ENCODE results near the gene VCAN.

Gene VCAN

DNA sequence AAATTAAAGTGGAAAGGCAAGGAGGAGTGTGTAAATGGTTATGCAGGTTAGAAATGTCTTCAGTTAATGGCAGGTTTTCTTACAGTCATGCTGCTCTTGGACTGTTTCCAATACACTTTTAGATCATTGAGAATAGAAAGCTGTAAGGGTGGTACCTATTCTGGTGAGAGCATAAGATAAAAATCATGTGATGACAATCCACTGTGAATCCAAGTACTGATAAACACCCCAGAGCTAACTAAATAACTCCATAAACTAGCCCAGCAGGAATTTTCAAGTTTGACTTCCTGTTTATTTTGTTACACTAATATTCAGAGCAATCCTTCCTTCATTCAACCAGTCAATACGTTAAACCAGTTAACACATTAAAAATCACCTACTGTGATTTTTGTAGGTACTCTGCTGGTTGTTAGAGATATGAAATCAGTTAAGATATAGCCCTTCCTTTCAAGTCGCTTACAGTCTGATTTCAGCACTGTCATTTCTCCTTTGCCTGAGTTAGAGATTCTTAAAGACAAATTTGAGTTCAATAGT lies 22.6 kb downstream of the VCAN start:
- no peak for DNase-seq (ENCODE audit: low read depth in 2 of 2, low spot score in 1 of 2)

DNA sequence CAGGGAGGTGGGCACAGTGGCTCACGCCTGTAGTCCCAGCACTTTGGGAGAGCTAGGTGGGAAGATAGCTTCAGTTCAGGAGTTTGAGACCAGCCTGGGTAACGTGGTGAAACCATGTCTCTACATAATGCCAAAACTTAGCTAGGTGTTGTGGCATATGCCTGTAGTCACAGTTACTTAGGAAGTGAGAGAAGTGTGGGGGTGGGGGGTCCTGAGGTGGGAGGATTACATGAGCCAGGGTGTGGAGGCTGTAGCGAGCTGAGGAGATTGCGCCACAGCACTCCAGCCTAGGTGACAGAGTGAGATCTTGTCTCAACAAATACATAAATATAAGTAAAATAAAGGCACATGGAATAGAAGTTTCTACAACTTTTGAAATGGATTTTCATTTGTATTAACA lies 23.1 kb downstream of the VCAN start:
- DNase-seq (ENCODE audit: low read depth in 2 of 2, low spot score in 1 of 2), result no peak

DNA sequence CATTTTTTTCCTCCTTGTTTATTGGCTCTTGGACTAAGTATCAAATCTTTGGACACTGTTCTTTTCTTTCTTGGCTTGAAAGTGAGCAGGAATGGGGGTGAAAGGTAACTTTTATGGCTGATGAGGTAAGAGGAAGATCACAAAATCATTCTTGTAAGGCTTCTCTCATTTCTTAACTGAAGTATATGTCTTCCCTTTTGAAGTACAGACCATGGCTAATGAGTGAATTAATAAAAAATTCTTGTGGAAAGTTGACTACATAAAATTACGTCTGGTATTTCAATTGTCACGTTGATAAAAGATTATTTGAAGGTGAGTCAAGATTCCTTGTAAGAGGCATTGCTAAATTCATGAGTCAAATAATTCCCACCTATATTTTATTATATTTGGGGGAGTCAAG lies 25.1 kb downstream of the VCAN start:
- no peak for DNase-seq (ENCODE audit: low read depth in 2 of 2, low spot score in 1 of 2)

DNA sequence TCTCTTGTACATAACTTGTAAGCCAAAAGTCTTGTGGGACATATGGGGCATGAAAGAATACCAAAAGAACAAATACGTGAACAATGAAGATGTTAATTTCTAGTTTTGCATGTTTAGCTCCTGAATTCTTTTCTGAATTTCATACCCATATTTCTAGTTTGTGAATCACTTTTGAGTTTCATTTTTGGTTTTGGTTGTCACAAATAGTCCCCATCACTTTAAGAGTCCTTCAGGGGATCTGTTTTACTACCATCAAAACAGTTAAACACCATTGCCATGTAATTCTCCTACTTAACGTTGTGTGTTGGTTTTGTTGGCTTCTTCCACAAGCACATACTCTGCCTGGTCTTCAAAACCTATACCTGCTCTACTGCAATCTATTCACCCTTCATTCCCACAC lies 27.0 kb downstream of the VCAN start:
- DNase-seq (ENCODE audit: low read depth in 2 of 2, low spot score in 1 of 2), result no peak

DNA sequence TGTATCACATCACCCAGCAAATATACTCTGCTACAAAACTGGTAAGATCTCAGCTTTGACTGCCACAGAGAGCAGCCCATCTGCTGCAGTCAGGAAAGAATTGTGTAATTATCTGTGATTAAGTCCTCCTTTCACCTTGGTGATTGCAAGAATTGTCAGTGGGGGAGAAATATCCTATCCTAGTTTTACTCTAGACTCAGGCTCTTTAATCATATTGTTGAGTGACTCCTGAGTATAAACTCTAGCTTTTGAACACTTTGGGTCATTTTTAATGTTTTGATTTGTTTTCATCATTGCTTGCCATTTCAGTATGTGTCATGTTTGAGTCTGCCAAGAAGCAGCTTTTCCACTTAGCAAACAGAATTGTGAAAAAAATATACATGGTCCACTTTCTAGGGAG lies 32.1 kb downstream of the VCAN start:
- no peak for DNase-seq (ENCODE audit: low read depth in 2 of 2, low spot score in 1 of 2)

DNA sequence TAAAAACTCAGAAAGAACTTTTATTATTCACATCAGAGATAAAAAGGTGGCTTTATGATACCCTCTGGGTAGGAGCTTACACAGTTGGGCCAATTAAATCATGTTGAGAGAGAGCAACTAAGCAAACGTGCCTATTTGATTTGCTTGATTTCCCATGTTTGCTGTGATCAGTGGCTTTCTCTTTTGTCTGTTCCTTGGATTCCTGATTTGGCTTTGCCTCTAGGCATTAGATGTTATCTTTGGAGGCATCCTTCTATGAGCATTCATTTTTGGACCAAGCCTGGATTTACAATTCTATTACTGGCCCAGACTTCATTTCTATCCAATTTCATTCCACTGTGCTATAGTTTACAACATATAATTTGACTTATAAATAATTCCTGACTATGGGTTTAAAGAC lies 35.9 kb downstream of the VCAN start:
- DNase-seq (ENCODE audit: low read depth in 2 of 2, low spot score in 1 of 2), result no peak

DNA sequence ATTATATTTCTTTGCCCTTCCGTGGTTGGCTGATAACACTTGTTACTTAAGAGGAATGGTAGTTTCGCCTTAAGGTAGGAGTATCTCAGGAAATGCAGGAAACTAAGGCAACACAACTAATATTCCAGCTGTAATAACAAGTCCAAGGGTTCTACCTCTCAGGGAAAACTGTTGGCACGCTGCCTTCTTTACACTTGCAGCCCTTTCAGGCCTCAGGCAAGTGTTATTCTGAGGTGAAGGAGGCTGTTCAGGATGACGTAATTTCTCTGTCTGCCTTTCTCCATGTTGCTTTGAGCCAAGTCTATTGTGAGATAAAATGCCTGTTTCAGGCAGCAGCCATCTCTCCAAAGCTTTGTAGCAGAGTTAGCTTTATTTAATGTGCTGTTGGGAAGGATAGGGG lies 38.0 kb downstream of the VCAN start:
- DNase-seq (ENCODE audit: low read depth in 2 of 2, low spot score in 1 of 2), result no peak

DNA sequence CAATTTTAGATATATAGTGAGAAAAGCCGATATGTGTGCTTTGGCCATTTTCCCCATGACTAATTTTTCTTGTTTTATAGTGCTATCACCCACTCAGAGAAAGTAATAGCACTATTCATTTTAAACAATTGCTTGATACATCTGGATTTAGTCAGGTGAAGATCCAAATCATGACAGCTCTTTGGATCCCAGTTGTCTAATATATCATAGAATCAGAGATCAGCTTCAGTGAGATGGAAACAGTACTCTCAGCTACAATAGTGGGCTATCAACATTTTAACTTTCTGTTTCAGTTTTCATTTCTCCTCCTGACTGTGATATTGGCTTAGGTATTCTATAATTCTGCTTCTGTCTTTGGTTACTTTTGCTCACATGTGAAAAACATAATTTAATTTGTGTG lies 38.7 kb downstream of the VCAN start:
- DNase-seq (ENCODE audit: low read depth in 2 of 2, low spot score in 1 of 2), result no peak

DNA sequence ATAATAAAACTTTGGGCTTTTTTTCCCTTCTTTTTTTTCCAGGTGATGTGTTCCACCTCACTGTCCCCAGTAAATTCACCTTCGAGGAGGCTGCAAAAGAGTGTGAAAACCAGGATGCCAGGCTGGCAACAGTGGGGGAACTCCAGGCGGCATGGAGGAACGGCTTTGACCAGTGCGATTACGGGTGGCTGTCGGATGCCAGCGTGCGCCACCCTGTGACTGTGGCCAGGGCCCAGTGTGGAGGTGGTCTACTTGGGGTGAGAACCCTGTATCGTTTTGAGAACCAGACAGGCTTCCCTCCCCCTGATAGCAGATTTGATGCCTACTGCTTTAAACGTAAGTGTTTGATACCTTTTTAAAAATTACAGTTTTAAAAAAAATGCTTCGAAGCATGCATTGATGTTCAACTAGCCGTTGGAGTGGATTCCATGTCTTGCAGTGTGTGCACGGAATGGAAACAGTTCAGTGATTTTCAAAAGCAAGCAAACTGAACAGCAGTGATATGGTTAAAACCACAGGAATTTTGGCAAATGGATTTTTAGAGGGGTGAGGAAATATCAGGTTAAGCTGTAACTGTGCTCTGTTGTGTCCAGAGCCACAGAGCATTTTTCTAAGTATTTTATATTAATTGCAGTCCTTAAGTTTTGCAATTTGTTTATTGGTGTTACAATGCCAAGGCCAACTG lies 40.7 kb downstream of the VCAN start:
- DNase-seq (ENCODE audit: low read depth in 2 of 2, low spot score in 1 of 2), result no peak

DNA sequence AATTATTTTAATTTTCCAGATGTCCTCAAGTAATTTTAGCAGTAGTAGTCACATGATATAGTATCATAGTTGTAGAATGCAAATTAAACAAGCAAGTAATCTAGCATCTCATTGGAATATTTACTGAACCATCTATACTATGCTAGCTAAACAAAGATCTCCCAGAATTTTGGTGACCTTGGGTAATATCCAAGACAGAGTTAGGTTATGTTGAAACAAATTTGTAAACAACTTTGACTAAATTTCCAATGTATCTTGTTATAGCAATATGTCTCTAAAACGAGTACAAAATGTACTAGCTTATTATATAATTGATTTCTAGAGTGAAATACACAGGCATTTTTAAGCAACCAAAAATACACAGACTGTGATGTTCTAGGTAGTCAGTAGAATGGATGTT lies 41.5 kb downstream of the VCAN start:
- no peak for DNase-seq (ENCODE audit: low read depth in 2 of 2, low spot score in 1 of 2)

DNA sequence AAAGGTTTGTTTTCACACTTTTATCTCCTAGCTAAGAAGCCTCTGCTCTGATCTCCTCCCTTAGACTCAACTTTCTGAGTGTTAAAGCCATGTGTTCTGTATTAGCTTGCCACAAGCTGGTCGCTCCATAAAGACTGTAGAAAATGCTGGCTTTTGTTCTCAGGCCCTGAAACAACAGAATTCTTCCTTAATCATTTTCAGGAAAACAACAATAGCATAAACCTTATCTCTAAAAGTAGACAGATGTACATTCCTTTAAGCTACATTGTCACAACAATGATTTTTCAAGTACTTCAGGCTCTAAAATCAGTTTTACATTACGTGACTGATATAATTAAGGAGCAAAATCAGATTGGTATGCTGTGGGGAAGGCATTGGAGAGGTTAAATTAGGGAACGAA lies 41.9 kb downstream of the VCAN start:
- DNase-seq (ENCODE audit: low read depth in 2 of 2, low spot score in 1 of 2), result no peak

DNA sequence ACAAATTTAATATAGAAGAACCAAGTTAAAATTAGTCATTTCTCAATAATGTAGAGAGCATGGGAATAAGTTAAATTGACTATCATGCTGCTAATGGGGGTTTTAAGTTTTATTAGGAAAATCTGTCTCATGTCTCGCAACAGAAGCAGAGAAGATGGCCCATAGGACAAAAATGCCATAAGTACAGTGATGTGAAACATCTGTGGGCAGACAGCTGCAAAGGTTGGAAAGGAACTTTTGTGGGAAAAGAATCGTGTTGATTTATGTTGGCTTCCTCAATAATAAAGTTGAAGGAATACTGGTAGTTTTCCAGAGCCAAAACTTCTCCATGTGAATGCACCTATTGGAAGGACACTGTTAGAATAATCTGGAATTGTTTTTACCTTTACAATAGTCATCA lies 44.8 kb downstream of the VCAN start:
- DNase-seq (ENCODE audit: low read depth in 2 of 2, low spot score in 1 of 2), result no peak

DNA sequence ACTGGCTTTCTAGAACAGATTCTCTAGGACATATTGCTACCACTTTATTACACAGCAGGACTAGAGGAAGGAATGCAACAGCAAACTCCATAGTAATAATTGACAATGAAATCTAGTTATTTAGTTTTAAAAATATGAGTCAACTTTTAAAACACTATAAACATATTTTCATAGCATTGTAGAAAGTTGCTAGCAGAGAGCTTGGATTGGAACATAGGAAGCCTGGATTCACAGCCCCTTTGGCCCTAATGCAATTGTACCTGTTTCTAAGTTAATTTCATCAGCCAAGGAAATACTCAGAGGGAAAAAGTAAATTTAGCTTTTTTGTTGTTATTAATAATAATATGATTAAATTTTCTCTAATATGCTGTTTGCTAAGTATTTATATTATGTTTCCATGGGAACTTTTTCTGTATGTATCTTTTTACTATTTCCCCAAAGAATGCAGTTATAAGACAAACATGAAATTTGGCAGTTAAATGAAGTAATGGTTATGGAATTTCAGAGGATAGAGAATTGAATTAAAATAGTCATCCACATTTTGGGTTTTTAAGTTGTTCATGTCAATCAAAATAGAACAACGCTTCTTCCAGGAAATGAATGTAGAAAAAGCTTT lies 45.6 kb downstream of the VCAN start:
- no peak for DNase-seq (ENCODE audit: low read depth in 2 of 2, low spot score in 1 of 2)

DNA sequence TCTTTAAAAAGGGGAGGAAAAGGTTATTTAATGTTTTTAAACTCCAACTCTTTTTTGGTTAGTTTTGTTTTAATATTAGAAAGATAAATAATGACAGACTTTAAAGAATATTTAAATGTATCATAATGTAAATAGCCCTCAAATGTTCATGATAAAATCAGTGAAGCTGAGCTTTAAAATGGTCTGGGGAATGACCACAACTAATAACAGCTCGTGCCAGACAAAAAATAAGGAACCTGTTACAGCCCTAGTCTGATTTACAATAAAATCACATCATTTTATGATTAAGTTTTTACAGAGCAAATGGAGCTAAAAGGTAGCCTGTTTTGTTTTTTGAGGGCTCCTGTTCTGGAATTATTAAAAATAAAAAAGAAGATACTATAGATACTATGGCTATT lies 46.1 kb downstream of the VCAN start:
- no peak for DNase-seq (ENCODE audit: low read depth in 2 of 2, low spot score in 1 of 2)

DNA sequence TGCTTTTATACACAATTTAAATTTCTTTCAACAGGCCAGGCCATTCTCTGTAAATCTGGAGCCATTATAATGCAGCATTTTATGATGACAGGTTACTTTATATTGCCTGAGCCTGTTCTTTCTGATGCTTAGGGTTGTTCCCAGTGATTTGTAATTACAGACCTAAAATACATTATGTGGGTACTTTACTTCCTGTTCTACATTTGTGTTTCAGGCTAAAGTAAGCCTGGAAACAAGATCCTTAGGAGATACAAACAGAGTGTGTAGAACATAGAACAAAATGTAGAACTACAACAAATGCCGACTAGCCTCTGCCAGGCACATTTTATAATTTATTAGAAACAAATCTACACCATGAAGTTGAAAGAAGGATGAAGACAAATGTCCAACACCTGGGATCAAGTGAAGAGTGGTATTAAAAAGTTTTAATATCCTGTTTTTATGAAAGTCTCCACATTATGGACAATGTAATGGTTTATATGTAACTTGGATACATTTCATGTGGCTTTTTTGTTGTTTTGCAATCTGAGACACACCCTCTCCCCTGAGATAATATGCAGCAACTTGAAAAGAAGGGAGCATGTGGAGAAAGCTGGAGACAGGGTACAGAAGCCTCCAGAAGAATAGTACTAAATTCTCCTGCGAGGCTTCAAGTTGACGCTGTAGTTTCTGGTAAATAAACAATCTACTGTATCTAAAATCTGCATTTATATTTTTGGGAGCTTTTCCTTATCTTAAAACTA lies 46.9 kb downstream of the VCAN start:
- no peak for DNase-seq (ENCODE audit: low read depth in 2 of 2, low spot score in 1 of 2)

DNA sequence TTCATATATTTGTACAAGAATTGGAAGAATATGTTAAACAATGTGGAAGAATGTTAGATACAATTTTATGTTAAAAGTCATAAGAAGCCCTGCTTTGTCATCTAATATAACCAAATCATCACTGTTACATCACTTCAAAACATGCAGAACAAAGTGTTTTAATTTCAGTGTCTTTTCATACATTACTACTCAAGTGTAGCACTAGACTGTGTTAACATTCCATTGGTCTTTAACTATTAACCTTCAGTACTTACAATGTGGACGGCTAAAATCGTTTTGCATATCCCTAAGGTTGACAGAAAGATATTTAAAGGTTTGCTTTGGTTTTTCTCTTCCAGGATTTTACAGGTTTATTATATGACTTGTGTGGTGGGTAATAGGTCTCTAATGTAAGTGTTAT lies 50.9 kb downstream of the VCAN start:
- DNase-seq (ENCODE audit: low read depth in 2 of 2, low spot score in 1 of 2), result no peak

DNA sequence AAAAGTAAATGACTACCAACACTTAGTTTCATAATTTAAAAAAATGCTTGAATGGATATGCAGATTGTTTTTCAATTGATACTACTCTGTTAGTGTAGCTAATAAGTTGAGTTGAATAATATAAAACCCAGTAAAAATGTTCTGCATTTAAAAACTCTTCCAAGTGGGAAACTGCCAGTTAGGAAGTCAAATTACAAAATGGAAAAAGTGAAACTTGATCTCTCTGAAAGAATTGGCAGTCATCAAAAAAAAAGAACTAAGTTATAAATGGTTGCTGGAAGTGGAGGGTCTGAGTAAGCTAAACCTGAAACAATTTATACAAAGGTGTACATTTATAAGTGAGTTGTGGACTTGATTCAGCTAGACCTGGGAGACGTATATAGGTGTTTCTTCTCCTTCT lies 52.4 kb downstream of the VCAN start:
- no peak for DNase-seq (ENCODE audit: low read depth in 2 of 2, low spot score in 1 of 2)

DNA sequence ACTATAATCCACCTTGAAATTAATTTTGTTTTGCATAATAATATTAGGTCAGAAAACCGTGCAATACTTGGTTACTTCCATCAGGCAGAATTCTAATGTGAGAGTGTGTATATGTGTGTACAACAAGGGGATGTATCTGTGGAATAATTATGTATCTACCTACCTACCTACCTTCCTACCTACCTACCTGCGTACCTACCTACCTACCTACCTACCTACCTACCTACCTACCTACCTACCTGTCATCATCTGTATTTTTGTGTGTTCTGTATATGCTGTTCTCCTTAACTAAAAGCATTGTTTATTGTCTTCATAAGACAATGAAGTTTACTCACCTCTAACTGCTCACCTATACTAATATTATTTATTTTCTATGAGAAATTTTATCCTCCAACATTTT lies 52.8 kb downstream of the VCAN start:
- no peak for DNase-seq (ENCODE audit: low read depth in 2 of 2, low spot score in 1 of 2)

DNA sequence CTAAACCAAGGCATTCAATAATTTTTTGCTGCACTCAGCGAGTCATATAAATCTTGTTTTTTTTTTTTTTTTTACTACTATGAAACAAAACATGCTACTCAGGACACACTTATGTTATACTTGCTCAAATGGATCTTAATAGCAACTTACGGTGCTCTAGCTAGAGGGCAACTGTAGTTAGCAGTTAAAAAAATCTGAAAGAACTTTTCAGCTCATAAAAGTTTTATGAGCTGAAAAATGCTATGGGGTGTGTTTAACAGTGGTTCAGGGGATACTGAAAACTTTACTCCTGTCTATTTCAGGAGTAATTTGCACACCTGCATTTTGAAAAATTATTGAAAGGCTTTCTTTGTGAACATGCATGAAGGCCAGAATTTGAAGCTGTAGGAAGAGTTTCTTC lies 53.4 kb downstream of the VCAN start:
- no peak for DNase-seq (ENCODE audit: low read depth in 2 of 2, low spot score in 1 of 2)

DNA sequence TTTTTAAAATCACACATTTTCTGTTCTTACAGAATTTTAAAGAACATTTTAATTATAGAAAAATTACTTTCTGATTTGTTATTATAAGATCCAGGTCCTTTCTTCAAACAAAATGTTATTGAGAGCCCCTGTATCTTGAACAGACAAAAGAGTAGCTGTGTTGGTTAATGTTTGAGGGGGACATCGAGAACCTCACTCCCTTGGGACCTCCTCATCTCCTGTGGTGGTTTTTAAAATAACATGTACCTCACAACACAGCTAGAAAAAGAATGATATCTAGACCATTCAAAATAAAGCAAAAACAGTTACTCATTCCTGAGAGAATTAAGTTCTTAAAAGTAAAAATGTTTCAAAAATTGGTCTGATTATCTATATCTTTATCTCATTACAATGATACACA lies 54.7 kb downstream of the VCAN start:
- no peak for DNase-seq (ENCODE audit: low read depth in 2 of 2, low spot score in 1 of 2)

DNA sequence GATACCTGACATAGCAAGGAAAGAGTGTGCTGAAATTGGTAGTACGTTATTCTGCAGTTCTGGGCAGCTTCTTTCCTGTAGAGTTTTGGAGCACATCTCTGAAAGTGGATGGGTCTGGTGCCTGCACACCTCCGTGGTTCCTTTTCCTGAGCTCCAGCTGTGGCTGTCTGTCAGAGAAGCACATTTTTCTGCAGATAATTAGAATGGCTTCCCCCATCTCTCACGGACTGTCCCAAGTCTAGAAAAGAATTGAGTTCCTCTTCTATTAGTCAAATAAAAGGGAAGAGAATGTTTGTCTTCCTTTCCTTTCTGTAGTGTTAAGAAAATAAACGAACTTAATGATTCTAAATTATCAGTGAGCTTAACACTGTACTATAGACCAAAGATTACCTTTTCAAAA lies 55.7 kb downstream of the VCAN start:
- DNase-seq (ENCODE audit: low read depth in 2 of 2, low spot score in 1 of 2), result no peak

DNA sequence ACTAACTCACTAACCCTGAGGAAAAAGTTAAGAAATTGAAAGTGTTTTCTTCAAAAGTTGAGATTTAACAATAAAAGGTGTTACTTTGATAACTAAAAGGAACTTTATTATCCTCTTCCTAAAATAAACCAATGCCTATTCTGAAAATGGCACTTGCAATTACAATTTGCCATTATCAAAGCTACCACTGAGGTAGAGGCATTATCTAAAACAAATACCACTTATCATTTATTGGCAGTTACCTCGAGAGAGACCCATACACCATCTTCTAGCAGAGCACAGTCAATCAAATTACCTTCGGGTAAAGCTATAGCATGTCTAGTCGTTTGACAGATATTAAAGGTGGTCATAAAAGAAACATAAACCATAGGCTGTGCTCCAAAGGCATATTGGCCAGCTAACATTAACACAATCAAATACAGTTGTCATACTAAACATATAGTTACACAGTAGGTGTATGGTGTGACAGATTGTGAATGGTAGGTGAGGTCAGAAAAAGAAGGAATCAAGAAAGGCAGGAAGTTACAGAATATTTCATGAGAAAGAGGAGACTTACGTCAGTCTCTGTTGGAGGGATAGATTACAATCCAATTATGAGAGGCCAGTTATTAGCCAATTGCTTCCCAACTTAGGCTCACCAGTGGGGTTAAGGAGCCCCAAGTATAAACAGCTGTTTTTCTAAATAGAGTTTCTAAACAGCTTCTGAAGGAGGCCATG lies 56.3 kb downstream of the VCAN start:
- no peak for DNase-seq (ENCODE audit: low read depth in 2 of 2, low spot score in 1 of 2)

Data from stimulated activated CD8-positive, alpha-beta memory T cell treated with anti-CD3 and anti-CD28 coated beads, Interleukin-4, amount 100 ng/mL, for 1 hour (primary cell).